Ureter (tissue), 1 donor: ENCODE data around the gene GREB1L. TPM values are rescaled to one million over a fixed set of nuclear protein-coding genes. Genes with fewer than 3 reads are reported as not detected.

ENCODE experiments used
- DNase-seq: peaks from one replicate; pipeline ENCODE4 v3.0.0-alpha.2; 2020; ENCODE audit warnings: low spot score
- total RNA-seq: library from RNA; stranded (reverse); gene quantifications from one replicate; pipeline ENCODE4 v1.2.4, GENCODE V29; 2023
- donor health status: DM: yes; HTN: yes; CAD: no.

GREB1L gene
- total RNA-seq, 1 donor from 2014 or later = 0.05 TPM

GRCh38 chr18:21484851-21485636 lies 243.0 kb downstream of the GREB1L start:
- DNase-seq = no peak

- DNase-seq = no peak
Observed at GRCh38 chr18:21486905-21487437, 244.9 kb downstream of the GREB1L start.

GRCh38 chr18:21489119-21489750 lies 247.2 kb downstream of the GREB1L start:
- DNase-seq = no peak

GRCh38 chr18:21489919-21490495 lies 248.0 kb downstream of the GREB1L start:
- no peak for DNase-seq

GRCh38 chr18:21490748-21491147 lies 248.7 kb downstream of the GREB1L start:
- DNase-seq = no peak

GRCh38 chr18:21496277-21496835 lies 254.3 kb downstream of the GREB1L start:
- DNase-seq = no peak

GRCh38 chr18:21499997-21500396 lies 258.0 kb downstream of the GREB1L start:
- no peak for DNase-seq

GRCh38 chr18:21502661-21503060 lies 260.6 kb downstream of the GREB1L start:
- DNase-seq = no peak

- DNase-seq = no peak
Observed at GRCh38 chr18:21507913-21508701, 266.1 kb downstream of the GREB1L start.

- no peak for DNase-seq
Observed at GRCh38 chr18:21509062-21509461, 267.0 kb downstream of the GREB1L start.

GRCh38 chr18:21513292-21513691 lies 271.3 kb downstream of the GREB1L start:
- DNase-seq = no peak

GRCh38 chr18:21513741-21514140 lies 271.7 kb downstream of the GREB1L start:
- no peak for DNase-seq

- DNase-seq = no peak
Observed at GRCh38 chr18:21522530-21522929, 280.5 kb downstream of the GREB1L start.

GRCh38 chr18:21525916-21526315 lies 283.9 kb downstream of the GREB1L start:
- no peak for DNase-seq

- no peak for DNase-seq
Observed at GRCh38 chr18:21526463-21526862, 284.4 kb downstream of the GREB1L start.

- no peak for DNase-seq
Observed at GRCh38 chr18:21534327-21534726, 292.3 kb downstream of the GREB1L start.

- no peak for DNase-seq
Observed at GRCh38 chr18:21538230-21538629, 296.2 kb downstream of the GREB1L start.

- no peak for DNase-seq
Observed at GRCh38 chr18:21546423-21546822, 304.4 kb downstream of the GREB1L start.

GRCh38 chr18:21548647-21549046 lies 306.6 kb downstream of the GREB1L start:
- no peak for DNase-seq

- DNase-seq = no peak
Observed at GRCh38 chr18:21550510-21550970, 308.5 kb downstream of the GREB1L start.

- peak; percentile 47 for DNase-seq
Observed at GRCh38 chr18:21557607-21558253, 315.7 kb downstream of the GREB1L start.
